Muscle layer of duodenum (tissue), 2 donors: Measurements from ENCODE around the gene NME3.
A peak's percentile ranks its signal among the peaks of the same experiment; 100 is the strongest.

Experiments used
- H3K27ac ChIP-seq: one replicate; pipeline ENCODE4 v1.7.0; 2013; ENCODE audit warnings: mild to moderate bottlenecking, low read length
- H3K27me3 ChIP-seq: one replicate; pipeline ENCODE4 v1.7.0; 2013; ENCODE audit warnings: low read depth, mild to moderate bottlenecking, control low read depth, low read length
- H3K36me3 ChIP-seq, 2 donors: one replicate each; pipeline ENCODE4 v1.7.0; 2013; ENCODE audit warnings: low read length in 2 of 2, control low read depth in 1 of 2, mild to moderate bottlenecking in 1 of 2; ENCODE audit not compliant: insufficient read depth in 2 of 2, control insufficient read depth in 1 of 2
- H3K4me1 ChIP-seq, 2 donors: one replicate each; pipeline ENCODE4 v1.7.0; 2013; ENCODE audit warnings: low read length in 2 of 2, mild to moderate bottlenecking in 2 of 2, control low read depth in 1 of 2, moderate library complexity in 1 of 2; ENCODE audit not compliant: insufficient read depth in 2 of 2, control insufficient read depth in 1 of 2
- H3K4me3 ChIP-seq, 2 donors: one replicate each; pipeline ENCODE4 v1.7.0; 2013; ENCODE audit warnings: low read length in 2 of 2, low read depth in 1 of 2, mild to moderate bottlenecking in 1 of 2
- H3K9me3 ChIP-seq, 2 donors: one replicate each; pipeline ENCODE4 v1.7.0; 2013; ENCODE audit warnings: low read length in 2 of 2, control low read depth in 1 of 2, mild to moderate bottlenecking in 1 of 2; ENCODE audit not compliant: control insufficient read depth in 1 of 2
- donor health status: healthy.

NME3 gene

DNA sequence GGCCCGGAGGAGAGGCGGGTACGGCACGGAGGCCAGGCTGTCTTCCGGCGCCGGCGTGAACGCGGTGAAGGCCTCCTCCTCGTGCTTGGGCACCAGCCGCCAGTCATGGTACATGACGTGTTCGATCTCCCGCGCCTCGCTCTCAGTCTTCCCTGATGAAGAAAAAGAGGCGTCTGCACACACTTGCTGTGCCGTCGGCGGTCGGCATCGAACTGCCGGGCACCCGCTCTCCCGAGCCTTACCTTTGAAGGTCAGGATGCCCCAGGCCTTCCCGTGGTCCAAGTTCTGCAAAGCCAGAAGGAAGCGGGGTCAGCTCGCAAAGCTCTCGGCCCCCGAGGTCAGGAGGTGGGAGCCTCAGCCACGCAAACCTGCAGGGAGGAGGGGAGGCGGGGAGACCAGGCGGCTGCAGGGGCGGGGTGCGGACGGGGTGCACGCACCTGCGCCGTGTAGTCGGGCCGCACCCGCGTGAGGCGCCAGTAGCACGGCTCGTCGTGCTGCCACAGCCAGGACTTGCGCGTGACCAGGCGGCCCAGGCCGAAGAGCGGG is 1.1 kb upstream of the NME3 start, which contains the start of gene EME2:
Gene EME2 (plus strand): TSS at position 449 of the 546 bp plus-strand sequence. CDS start 418 bp downstream, outside the sequence.
- Histone ChIP-seq H3K9me3 (no peaks in the 10 kb centered on the region), H3K27me3 (no peaks in the 10 kb centered on the region), H3K36me3 (peaks cover 0 to 46% of the 10 kb centered on the region in 2 donors), H3K4me3 (peak within 1 kb of the TSS; percentile 74 to 99), H3K27ac (peak within 1 kb of the TSS; percentile 23), H3K4me1 (peaks cover 2 to 46% of the 10 kb centered on the region in 2 donors)

GRCh38 chr16:1771864-1772361 is 570 bp upstream of the NME3 start:
- Histone ChIP-seq H3K27ac (peak overlapping the region; percentile 23), H3K36me3 (peaks cover 0 to 46% of the 10 kb centered on the region in 2 donors), H3K4me1 (peaks cover 2 to 46% of the 10 kb centered on the region in 2 donors), H3K9me3 (no peaks in the 10 kb centered on the region), H3K27me3 (no peaks in the 10 kb centered on the region), H3K4me3 (peak overlapping the region; percentile 74 to 99)

GRCh38 chr16:1770328-1771187 is 785 bp downstream of the NME3 start:
- Histone ChIP-seq H3K4me1 (peaks cover 2 to 44% of the 10 kb centered on the region in 2 donors), H3K27ac (no peak overlapping the region), H3K9me3 (no peaks in the 10 kb centered on the region), H3K4me3 (peak overlapping the region; percentile 74 to 99), H3K36me3 (peaks cover 0 to 46% of the 10 kb centered on the region in 2 donors), H3K27me3 (no peaks in the 10 kb centered on the region)

GRCh38 chr16:1769402-1770300 is 1.7 kb downstream of the NME3 start:
- Histone ChIP-seq H3K9me3 (no peaks in the 10 kb centered on the region), H3K27me3 (no peaks in the 10 kb centered on the region), H3K4me1 (peaks cover 2 to 35% of the 10 kb centered on the region in 2 donors), H3K4me3 (peak overlapping the region in 1 of 2 donors; percentile 99), H3K36me3 (peaks cover 4 to 46% of the 10 kb centered on the region in 2 donors), H3K27ac (no peak overlapping the region)

GRCh38 chr16:1768767-1769401 is 2.5 kb downstream of the NME3 start:
- H3K36me3 ChIP-seq, result peaks cover 4 to 53% of the 10 kb centered on the region in 2 donors
- H3K4me3 ChIP-seq, result no peak overlapping the region
- H3K27me3 ChIP-seq, result no peaks in the 10 kb centered on the region
- no peaks in the 10 kb centered on the region for H3K9me3 ChIP-seq
- H3K27ac ChIP-seq, result no peak overlapping the region
- H3K4me1 ChIP-seq, result peaks cover 1 to 27% of the 10 kb centered on the region in 2 donors

DNA sequence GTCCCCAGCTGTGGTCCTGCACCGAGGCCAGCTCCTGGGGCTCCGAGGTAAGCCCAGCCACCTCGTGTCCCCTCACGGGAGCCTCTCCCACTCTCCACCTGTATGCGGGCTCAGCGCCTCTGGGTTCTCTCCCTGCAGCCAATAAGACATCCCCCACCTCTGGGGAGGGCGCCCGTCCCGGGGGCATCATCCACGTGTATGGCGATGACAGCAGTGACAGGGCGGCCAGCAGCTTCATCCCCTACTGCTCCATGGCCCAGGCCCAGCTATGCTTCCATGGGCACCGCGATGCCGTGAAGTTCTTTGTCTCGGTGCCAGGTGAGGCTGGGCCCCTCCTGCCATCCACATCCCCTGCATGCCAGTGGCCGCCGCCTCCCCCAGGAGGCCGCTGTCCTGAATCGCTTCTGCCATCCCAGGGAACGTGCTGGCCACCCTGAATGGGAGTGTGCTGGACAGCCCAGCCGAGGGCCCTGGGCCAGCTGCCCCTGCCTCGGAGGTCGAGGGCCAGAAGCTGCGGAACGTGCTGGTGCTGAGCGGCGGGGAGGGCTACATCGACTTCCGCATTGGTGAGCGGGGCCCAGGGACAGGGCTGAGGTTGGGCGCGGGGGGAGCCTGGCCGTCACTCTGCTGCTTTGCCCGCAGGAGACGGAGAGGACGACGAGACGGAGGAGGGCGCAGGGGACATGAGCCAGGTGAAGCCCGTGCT is 3.1 kb downstream of the NME3 start:
- no peak overlapping the region for H3K27ac ChIP-seq
- H3K9me3 ChIP-seq, result no peaks in the 10 kb centered on the region
- H3K27me3 ChIP-seq, result no peaks in the 10 kb centered on the region
- H3K36me3 ChIP-seq, result peaks cover 4 to 55% of the 10 kb centered on the region in 2 donors
- no peak overlapping the region for H3K4me3 ChIP-seq
- peaks cover 0 to 24% of the 10 kb centered on the region in 2 donors for H3K4me1 ChIP-seq

DNA sequence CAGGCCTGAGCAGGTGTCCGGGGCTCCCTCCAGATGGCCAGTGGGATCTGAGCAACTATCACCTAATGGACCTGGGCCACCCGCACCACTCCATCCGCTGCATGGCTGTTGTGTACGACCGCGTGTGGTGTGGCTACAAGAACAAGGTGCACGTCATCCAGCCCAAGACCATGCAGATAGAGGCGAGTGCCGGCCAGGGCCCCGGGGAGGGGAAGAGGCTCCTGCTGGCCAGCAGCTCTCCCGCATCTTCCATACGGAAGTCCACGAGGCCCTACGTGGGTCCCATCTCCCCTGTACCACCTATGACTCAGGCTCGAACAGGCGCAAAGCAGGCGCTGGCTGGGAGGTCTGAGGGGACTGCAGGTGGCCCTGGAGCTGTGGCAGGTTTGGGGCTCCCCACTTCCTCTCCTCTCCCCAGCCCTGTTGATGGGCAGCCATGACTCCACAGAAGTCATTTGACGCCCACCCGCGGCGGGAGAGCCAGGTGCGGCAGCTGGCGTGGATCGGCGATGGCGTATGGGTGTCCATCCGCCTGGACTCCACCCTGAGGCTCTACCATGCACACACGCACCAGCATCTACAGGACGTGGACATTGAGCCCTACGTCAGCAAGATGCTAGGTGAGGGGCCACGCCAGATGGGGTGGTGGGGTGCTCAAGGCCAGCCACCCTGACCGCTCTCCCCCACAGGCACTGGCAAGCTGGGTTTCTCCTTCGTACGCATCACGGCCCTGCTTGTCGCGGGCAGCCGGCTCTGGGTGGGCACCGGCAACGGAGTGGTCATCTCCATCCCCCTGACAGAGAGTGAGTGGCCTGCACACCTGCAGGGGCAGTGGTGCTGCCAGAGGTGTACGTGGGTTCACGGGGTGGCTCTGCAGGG is 4.0 kb downstream of the NME3 start:
- peaks cover 0 to 22% of the 10 kb centered on the region in 2 donors for H3K4me1 ChIP-seq
- H3K27me3 ChIP-seq, result no peaks in the 10 kb centered on the region
- no peak overlapping the region for H3K4me3 ChIP-seq
- H3K27ac ChIP-seq, result no peak overlapping the region
- peaks cover 4 to 64% of the 10 kb centered on the region in 2 donors for H3K36me3 ChIP-seq
- H3K9me3 ChIP-seq, result no peaks in the 10 kb centered on the region

DNA sequence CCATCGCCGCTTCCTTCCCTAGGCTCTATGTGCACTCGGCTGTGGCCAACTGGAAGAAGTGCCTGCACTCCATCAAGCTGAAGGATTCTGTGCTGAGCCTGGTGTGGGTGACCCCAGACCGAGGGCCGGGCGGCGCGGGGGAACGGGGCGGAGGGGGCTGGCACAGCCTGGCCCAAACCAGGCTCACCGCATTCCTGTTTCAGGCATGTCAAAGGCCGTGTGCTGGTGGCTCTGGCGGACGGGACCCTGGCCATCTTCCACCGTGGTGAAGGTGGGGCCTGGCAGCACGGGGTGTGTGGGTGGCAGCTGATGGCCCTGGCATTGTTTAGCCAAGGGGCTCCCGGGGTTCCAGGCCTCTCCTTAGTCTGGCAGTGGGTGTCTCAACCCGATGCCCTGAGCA is 4.6 kb downstream of the NME3 start:
- H3K9me3 ChIP-seq, result no peaks in the 10 kb centered on the region
- H3K27me3 ChIP-seq, result no peaks in the 10 kb centered on the region
- H3K36me3 ChIP-seq, result peaks cover 4 to 71% of the 10 kb centered on the region in 2 donors
- no peak overlapping the region for H3K27ac ChIP-seq
- H3K4me3 ChIP-seq, result no peak overlapping the region
- H3K4me1 ChIP-seq, result peaks cover 0 to 15% of the 10 kb centered on the region in 2 donors

DNA sequence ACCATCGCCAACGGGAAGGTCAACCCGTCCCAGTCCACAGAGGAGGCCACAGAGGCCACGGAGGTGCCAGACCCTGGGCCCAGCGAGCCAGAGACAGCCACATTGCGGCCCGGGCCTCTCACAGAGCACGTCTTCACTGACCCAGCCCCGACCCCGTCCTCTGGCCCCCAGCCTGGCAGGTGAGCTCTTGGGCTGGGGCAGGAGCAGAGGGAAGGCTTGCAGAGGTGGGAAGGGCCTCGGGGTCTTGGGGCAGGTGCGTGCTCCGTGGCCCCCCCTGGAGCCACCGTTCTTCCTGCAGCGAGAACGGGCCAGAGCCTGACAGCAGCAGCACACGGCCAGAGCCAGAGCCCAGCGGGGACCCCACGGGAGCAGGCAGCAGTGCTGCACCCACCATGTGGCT is 5.1 kb downstream of the NME3 start:
- Histone ChIP-seq H3K9me3 (no peaks in the 10 kb centered on the region), H3K36me3 (peaks cover 4 to 75% of the 10 kb centered on the region in 2 donors), H3K27ac (no peak overlapping the region), H3K4me3 (no peak overlapping the region), H3K4me1 (peaks cover 0 to 14% of the 10 kb centered on the region in 2 donors), H3K27me3 (no peaks in the 10 kb centered on the region)
